Fibroblast of mammary gland (primary cell): Measurements from ENCODE around the gene PTPN6.
A peak's percentile ranks its signal among the peaks of the same experiment; 100 is the strongest.

Experiments used
- DNase-seq: peaks from one replicate; pipeline ENCODE4 v3.0.0-alpha.2; 2010; ENCODE audit warnings: low read depth
- H3K4me3 ChIP-seq: 2 replicates; pipeline ENCODE4 v1.5.1; 2011; ENCODE audit warnings: low read depth, mild to moderate bottlenecking, low read length, moderate library complexity; ENCODE audit not compliant: control insufficient read depth
- CTCF ChIP-seq: conservative IDR thresholded peaks from 2 replicates; pipeline ENCODE4 v1.5.1; 2011; ENCODE audit warnings: low read depth, low read length, inconsistent platforms; ENCODE audit not compliant: control insufficient read depth, insufficient read depth

PTPN6 gene

GRCh38 chr12:6980740-6981139 is 29.6 kb downstream of the PTPN6 start:
- no peak for DNase-seq
- H3K4me3 ChIP-seq = no peak overlapping the region
- TF ChIP-seq CTCF = no peak

DNA sequence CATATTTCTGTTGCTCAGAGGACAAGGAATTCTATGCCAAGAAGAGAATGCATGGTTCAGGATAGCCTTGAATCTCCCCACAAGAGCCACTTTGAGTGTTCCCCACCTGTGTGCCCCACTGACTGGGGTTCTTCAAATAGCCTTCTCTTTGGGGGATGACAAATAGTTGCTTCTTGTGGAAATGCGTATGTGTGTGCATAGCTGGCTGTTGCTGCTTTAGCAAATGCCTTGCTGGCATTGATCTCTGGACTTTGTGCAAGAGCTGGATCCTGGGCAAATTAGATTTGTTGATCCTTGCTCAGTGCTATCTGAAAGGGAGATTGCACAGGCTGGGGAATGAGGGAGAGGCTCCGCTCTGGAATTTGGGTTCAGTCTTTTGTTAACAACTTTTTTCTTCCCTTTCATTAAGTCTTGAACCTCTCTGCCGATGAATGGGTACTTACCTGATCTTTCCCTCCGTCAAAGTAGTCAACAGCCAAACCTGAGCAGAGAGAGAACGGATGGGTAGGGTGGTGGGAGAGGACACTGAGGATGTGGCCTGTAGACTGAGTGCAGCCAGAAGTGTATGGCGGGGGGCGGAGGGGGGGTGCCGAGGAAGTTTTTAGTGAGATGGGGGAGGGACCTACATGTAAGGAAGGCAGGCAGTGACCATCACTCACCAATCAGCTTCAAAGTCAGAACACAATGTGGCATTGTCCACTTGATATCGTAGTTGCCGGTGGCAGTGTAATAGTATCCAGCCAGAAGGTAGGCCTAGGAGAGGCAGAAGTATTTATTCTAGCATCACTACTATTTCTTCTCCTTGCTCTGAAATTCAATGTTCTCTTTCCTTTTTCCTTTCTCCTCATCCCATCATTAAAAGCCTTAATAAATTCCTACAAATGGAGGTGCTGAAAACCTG is 30.2 kb downstream of the PTPN6 start:
- TF ChIP-seq CTCF = no peak
- DNase-seq = no peak
- no peak overlapping the region for H3K4me3 ChIP-seq

- no peak overlapping the region for H3K4me3 ChIP-seq
- DNase-seq = no peak
- TF ChIP-seq CTCF = no peak
Observed at GRCh38 chr12:6982532-6982931, 31.4 kb downstream of the PTPN6 start.

DNA sequence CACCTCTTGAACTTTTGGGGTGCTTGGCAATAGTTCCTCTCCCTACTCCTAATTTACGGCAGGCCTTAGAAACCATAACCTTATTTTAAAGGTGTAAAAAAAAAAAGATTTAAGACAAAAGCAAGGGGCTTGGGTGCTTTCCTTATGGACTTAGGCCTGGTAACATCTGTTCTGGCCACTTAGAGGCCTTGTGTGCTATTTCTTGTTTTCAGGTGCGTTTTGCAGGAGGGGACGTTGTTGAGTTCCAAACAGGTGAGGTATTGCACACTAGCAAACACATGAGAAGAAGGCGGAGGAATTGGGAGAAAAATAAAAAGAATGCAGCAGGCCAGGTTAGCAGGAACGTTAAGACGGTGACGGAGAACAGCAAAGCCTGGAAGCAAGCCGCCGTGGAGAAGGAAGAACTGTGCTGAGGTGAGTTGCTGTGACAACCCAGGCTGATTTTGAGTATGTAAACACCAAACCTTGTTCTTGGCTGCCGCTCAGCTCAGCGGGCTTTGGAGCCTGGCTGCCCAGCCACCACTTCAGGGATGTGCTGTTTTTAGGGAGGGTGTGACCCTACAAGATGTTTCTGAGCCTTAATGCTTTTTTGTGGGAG is 36.9 kb downstream of the PTPN6 start:
- no peak for TF ChIP-seq CTCF
- H3K4me3 ChIP-seq = no peak overlapping the region
- DNase-seq = no peak

DNA sequence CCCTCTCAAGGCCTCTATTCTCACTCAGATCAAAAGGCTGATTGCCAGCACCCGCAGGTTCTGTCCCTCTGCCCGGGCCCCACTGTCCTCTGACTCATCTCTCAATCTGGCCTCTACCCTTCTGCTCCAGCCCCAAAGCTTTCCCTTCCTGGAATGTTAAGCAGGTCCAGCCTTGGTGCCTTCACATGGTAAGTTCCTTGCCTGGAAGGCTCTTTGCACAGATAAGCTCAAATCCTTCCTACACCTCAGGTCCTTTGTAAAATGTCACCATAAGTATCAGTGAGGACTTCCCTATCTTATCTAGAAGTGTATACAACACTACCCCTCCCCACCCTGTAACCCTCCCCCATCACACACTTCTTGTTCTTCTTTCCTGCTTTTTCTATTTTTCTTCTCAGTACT is 44.9 kb downstream of the PTPN6 start:
- no peak overlapping the region for H3K4me3 ChIP-seq
- DNase-seq = peak; percentile 76
- no peak for TF ChIP-seq CTCF

DNA sequence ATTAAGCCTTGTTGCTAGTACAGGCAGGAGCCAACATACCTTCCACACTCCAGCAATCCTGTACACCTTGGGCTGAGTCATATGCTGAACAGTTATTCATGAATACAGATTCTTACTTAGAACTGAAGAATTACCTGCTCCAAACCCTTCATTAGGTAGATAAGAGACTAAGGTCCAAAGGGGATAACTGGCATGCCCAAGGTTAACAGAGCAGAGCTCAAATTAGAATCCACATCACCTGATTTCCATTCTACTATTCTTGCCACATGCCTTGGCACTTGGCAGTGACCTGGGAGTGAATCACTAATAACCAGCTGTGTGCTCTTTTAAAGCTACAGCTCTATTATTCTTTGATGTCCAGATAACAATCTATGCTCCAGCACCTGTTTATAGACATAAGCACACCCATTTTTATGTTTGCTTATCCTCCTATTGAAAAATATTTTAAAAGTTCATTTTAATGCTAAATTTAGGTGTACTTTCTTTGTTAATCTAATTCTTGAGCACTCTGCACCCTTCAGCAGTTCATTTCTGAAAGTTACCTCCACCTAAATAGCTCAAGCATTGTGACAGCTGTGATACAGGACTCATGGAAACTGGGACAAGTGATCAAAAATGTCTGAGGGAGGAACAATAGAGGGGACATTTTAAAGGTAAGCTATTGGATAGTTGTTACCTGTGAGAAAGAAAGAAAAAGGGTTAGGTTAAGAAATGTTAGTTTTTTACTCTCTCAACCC is 47.7 kb downstream of the PTPN6 start:
- no peak overlapping the region for H3K4me3 ChIP-seq
- no peak for TF ChIP-seq CTCF
- peak; percentile 40 for DNase-seq
